Measurements from ENCODE around the gene SERPINB5. TPM values are rescaled to one million over a fixed set of nuclear protein-coding genes. Genes with fewer than 3 reads are reported as not detected.

Gene SERPINB5
- total RNA-seq, 1 donor from 2014 or later = not detected

DNA sequence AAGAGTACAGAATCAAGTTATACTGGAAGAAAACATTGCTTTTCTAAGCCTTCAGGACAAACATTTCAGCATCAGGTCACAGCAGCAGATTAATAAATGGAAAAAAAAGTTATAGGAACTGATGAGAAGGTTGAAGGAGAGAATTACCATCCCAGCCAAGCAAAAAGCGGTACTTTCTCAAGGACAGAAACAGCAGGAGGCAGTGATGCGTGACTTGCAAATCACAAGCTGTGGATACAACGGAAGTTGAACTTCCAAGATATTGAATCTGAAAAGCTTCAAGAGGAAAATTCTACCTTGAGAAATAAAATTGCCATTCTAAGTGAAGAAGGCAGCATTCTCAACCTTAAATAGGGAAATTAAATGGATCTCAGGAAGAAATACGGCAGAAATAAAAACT lies 46.9 kb downstream of the SERPINB5 start:
- Histone ChIP-seq H3K27me3 (ENCODE audit: low read depth) (no peaks in the 10 kb centered on the region), H3K9me3 (no peaks in the 10 kb centered on the region), H3K36me3 (no peaks in the 10 kb centered on the region), H3K27ac (no peak overlapping the region), H3K4me1 (no peaks in the 10 kb centered on the region), H3K4me3 (no peak overlapping the region)
- ATAC-seq (no peak), DNase-seq (no peak)
- intact Hi-C loops (cut with DNase I) = loop anchor here (10.0 kb wide), 1 partner anchor 51 kb away; no protein-coding TSS in a partner anchor
- TF ChIP-seq, protein P1, sequence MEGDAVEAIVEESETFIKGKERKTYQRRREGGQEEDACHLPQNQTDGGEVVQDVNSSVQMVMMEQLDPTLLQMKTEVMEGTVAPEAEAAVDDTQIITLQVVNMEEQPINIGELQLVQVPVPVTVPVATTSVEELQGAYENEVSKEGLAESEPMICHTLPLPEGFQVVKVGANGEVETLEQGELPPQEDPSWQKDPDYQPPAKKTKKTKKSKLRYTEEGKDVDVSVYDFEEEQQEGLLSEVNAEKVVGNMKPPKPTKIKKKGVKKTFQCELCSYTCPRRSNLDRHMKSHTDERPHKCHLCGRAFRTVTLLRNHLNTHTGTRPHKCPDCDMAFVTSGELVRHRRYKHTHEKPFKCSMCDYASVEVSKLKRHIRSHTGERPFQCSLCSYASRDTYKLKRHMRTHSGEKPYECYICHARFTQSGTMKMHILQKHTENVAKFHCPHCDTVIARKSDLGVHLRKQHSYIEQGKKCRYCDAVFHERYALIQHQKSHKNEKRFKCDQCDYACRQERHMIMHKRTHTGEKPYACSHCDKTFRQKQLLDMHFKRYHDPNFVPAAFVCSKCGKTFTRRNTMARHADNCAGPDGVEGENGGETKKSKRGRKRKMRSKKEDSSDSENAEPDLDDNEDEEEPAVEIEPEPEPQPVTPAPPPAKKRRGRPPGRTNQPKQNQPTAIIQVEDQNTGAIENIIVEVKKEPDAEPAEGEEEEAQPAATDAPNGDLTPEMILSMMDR (IDR thresholded peaks at IDR 0.05) = no peak

DNA sequence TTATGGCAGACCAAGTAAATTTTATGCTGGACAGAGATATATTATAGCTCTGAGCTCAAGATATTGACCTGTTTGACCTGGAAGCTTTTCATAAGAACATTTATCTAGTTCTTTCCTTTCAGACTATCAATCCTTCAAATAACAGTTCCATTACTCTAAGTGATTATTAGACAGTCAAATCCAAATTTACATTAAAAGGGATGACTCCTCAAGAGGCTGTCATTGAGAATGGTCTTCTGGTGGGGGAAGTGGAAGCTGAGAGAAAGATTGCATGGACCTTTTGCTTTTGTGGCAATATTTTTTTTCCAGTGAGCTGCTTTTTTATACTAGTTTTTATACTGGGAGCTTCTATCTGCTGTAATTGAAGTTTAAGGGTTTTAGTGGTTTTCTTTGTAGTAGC lies 50.5 kb downstream of the SERPINB5 start:
- Histone ChIP-seq H3K4me1 (no peaks in the 10 kb centered on the region), H3K4me3 (no peak overlapping the region), H3K36me3 (no peaks in the 10 kb centered on the region), H3K9me3 (no peaks in the 10 kb centered on the region), H3K27ac (no peak overlapping the region), H3K27me3 (ENCODE audit: low read depth) (no peaks in the 10 kb centered on the region)
- no peak for DNase-seq
- TF ChIP-seq, protein P1 (IDR thresholded peaks at IDR 0.05) = no peak
- intact Hi-C loops (cut with DNase I) = loop anchor here (10.0 kb wide), 1 partner anchor 48 kb away; no protein-coding TSS in a partner anchor
- ATAC-seq = no peak

DNA sequence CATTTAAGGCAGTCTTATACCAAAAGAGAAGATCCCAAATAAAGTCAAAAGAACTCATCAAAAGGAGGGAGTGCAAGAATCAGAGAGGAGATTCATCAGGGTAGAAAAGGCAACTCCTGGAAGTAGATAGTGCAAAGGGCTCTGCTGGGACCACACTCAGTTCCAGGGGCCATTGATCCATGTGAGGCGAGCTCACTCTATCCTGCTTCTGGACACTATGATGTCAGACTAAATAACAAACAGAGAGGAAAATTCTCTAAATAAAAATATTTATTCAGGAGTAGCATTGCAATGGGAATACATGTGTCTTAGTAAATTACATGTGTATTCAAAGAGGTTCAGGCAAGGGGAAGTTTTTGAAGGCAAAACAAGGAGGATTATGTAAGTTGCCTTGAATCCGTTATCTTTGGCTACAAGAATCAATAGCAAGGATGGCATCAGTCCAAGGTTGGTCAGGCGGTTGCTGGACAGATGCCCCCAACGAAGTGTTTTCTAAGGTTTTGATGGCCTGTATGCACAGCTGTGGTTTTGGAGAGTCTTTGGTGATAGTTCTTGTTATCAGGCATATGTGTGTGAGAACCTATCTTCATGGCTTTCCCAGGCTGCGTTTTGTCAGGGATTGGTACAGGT lies 52.2 kb downstream of the SERPINB5 start:
- intact Hi-C loops (cut with DNase I) = loop anchor here (10.0 kb wide), 1 partner anchor 46 kb away; no protein-coding TSS in a partner anchor

DNA sequence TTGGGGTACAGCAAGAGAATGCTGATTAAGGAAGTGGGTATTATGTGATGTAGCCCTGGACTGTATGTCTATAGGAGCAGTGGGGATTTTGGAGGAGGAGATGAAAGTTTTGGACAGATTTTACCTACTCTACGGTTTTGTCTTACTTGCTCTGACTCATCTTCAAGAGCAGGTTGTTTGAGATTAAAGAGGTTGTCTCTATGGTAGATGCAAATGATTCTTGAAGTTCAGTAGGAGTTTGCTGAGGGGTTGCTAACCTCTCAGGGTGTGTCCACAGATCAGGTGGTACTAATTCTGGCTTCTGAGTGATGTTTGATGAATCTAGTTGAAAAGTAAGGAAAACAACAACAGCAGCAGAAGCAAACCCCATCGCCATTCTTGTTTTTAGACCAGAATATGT lies 55.7 kb downstream of the SERPINB5 start:
- Histone ChIP-seq H3K27me3 (ENCODE audit: low read depth) (no peaks in the 10 kb centered on the region), H3K36me3 (no peaks in the 10 kb centered on the region), H3K4me1 (no peaks in the 10 kb centered on the region), H3K9me3 (no peaks in the 10 kb centered on the region), H3K4me3 (no peak overlapping the region), H3K27ac (no peak overlapping the region)
- ATAC-seq (no peak), DNase-seq (no peak)
- TF ChIP-seq, protein P1 (IDR thresholded peaks at IDR 0.05) = no peak
- intact Hi-C loops (cut with DNase I) = no loop called here

More for the DNA sequence above, 52.2 kb downstream of the SERPINB5 start:
- H3K9me3 ChIP-seq = no peaks in the 10 kb centered on the region
- ATAC-seq = no peak
- no peaks in the 10 kb centered on the region for H3K27me3 ChIP-seq (ENCODE audit: low read depth)
- DNase-seq = no peak
- no peaks in the 10 kb centered on the region for H3K36me3 ChIP-seq
- TF ChIP-seq, protein P1 (IDR thresholded peaks at IDR 0.05) = no peak
- no peak overlapping the region for H3K4me3 ChIP-seq
- no peaks in the 10 kb centered on the region for H3K4me1 ChIP-seq
- H3K27ac ChIP-seq = no peak overlapping the region

DNA sequence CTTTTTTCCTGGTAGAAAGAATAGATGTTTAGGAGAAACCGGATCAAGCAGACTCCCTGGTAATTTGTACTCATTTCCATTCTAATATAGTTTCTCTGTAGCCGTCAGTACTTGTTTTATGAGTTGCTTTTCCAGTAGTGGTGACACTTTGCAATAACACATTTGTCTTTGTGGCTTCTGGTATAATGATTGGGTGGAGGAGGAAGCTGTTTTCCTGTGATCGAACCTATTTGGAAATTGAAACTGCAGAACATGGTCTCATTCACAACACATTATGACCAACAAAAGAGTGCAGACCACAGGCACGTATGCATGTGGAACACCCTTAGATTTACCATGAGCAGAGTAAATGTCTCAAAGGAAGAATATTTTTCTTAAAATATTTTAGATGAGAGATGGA lies 57.9 kb downstream of the SERPINB5 start:
- ATAC-seq = no peak
- intact Hi-C loops (cut with DNase I) = no loop called here
- no peaks in the 10 kb centered on the region for H3K9me3 ChIP-seq

More for the DNA sequence above, 57.9 kb downstream of the SERPINB5 start:
- TF ChIP-seq, protein P1 (IDR thresholded peaks at IDR 0.05) = no peak
- no peak for DNase-seq
- no peak overlapping the region for H3K27ac ChIP-seq
- H3K4me3 ChIP-seq = no peak overlapping the region
- no peaks in the 10 kb centered on the region for H3K36me3 ChIP-seq
- H3K27me3 ChIP-seq (ENCODE audit: low read depth) = no peaks in the 10 kb centered on the region
- H3K4me1 ChIP-seq = no peaks in the 10 kb centered on the region
